Measurements from ENCODE around the gene ADD2. TPM values are rescaled to one million over a fixed set of nuclear protein-coding genes. Genes with fewer than 3 reads are reported as not detected.
"Not testable (repeated sequence)": the region's sequence is repeated elsewhere in the genome, so short reads cannot be mapped to it uniquely, and the experiment has no call there.

Gene ADD2
- total RNA-seq, 6 experiments from 2014 or later: not detected

- no peak for DNase-seq
- no peak for TF ChIP-seq CTCF (IDR thresholded peaks at IDR 0.05)
- H3K27ac Mint-ChIP-seq: no peak overlapping the region
- no peaks in the 10 kb centered on the region; the same call in 1 of the 2 replicates for H3K9me3 Mint-ChIP-seq
- no peaks in the 10 kb centered on the region for H3K4me1 Mint-ChIP-seq (ENCODE audit: low read depth)
- H3K36me3 Mint-ChIP-seq (ENCODE audit: low read depth): no peaks in the 10 kb centered on the region
- H3K4me3 Mint-ChIP-seq: no peak overlapping the region
- peaks cover 67% of the 10 kb centered on the region for H3K27me3 Mint-ChIP-seq (ENCODE audit: insufficient read depth)
These were observed 112.2 kb downstream of the ADD2 start for GRCh38 chr2:70655786-70656185.

- peak; percentile 9 for DNase-seq
- not testable (repeated sequence) for H3K4me3 Mint-ChIP-seq; H3K27ac Mint-ChIP-seq; H3K36me3 Mint-ChIP-seq (ENCODE audit: low read depth); H3K9me3 Mint-ChIP-seq; H3K4me1 Mint-ChIP-seq (ENCODE audit: low read depth)
- H3K27me3 Mint-ChIP-seq (ENCODE audit: insufficient read depth): peaks cover 64% of the 10 kb centered on the region
- peak; percentile 74 for TF ChIP-seq CTCF (IDR thresholded peaks at IDR 0.05)
These were observed 112.8 kb downstream of the ADD2 start for GRCh38 chr2:70655211-70655610.

GRCh38 chr2:70651727-70652126 lies 116.3 kb downstream of the ADD2 start:
- Mint-ChIP-seq H3K4me1 (ENCODE audit: low read depth) (no peaks in the 10 kb centered on the region), H3K4me3 (no peak overlapping the region), H3K9me3 (no peaks in the 10 kb centered on the region; the same call in 1 of the 2 replicates), H3K27ac (no peak overlapping the region), H3K36me3 (ENCODE audit: low read depth) (no peaks in the 10 kb centered on the region), H3K27me3 (ENCODE audit: insufficient read depth) (peaks cover 44% of the 10 kb centered on the region)
- DNase-seq: no peak
- no peak for TF ChIP-seq CTCF (IDR thresholded peaks at IDR 0.05)

GRCh38 chr2:70651014-70651413 lies 117.0 kb downstream of the ADD2 start:
- no peaks in the 10 kb centered on the region; the same call in 1 of the 2 replicates for H3K9me3 Mint-ChIP-seq
- H3K36me3 Mint-ChIP-seq (ENCODE audit: low read depth): no peaks in the 10 kb centered on the region
- peaks cover 39% of the 10 kb centered on the region for H3K27me3 Mint-ChIP-seq (ENCODE audit: insufficient read depth)
- DNase-seq: no peak
- H3K4me3 Mint-ChIP-seq: no peak overlapping the region
- no peaks in the 10 kb centered on the region for H3K4me1 Mint-ChIP-seq (ENCODE audit: low read depth)
- TF ChIP-seq CTCF (IDR thresholded peaks at IDR 0.05): no peak
- H3K27ac Mint-ChIP-seq: no peak overlapping the region

GRCh38 chr2:70648961-70649360 lies 119.0 kb downstream of the ADD2 start:
- Mint-ChIP-seq H3K4me1 (ENCODE audit: low read depth) (no peaks in the 10 kb centered on the region), H3K36me3 (ENCODE audit: low read depth) (no peaks in the 10 kb centered on the region), H3K4me3 (no peak overlapping the region), H3K9me3 (no peaks in the 10 kb centered on the region; the same call in 1 of the 2 replicates), H3K27me3 (ENCODE audit: insufficient read depth) (peaks cover 35% of the 10 kb centered on the region), H3K27ac (no peak overlapping the region)
- no peak for DNase-seq
- no peak for TF ChIP-seq CTCF (IDR thresholded peaks at IDR 0.05)
